Measurements from ENCODE around the gene MALAT1. TPM values are rescaled to one million over a fixed set of nuclear protein-coding genes. Genes with fewer than 3 reads are reported as not detected.

Gene MALAT1
- total RNA-seq, 1 donor from 2014 or later, result 19,443 TPM

GRCh38 chr11:65479184-65480145 is 19.4 kb upstream of the MALAT1 start:
- no peak for DNase-seq (ENCODE audit: low spot score)

GRCh38 chr11:65482306-65482850 is 16.5 kb upstream of the MALAT1 start:
- no peak for DNase-seq (ENCODE audit: low spot score)

GRCh38 chr11:65485920-65486219 is 13.0 kb upstream of the MALAT1 start:
- DNase-seq (ENCODE audit: low spot score), result no peak

GRCh38 chr11:65486570-65487466 is 12.0 kb upstream of the MALAT1 start:
- DNase-seq (ENCODE audit: low spot score), result no peak

- DNase-seq (ENCODE audit: low spot score), result peak; percentile 100
Observed at GRCh38 chr11:65487467-65488272, 11.2 kb upstream of the MALAT1 start.

- DNase-seq (ENCODE audit: low spot score), result no peak
Observed at GRCh38 chr11:65488273-65489034, 10.4 kb upstream of the MALAT1 start.

GRCh38 chr11:65489035-65489705 is 9.7 kb upstream of the MALAT1 start:
- DNase-seq (ENCODE audit: low spot score), result no peak

- no peak for DNase-seq (ENCODE audit: low spot score)
Observed at GRCh38 chr11:65489706-65490320, 9.0 kb upstream of the MALAT1 start.

- no peak for DNase-seq (ENCODE audit: low spot score)
Observed at GRCh38 chr11:65491163-65491465, 7.7 kb upstream of the MALAT1 start.

GRCh38 chr11:65491614-65492386 is 7.0 kb upstream of the MALAT1 start:
- DNase-seq (ENCODE audit: low spot score), result peak; percentile 87

GRCh38 chr11:65492387-65492636 is 6.5 kb upstream of the MALAT1 start:
- DNase-seq (ENCODE audit: low spot score), result no peak

GRCh38 chr11:65492637-65493366 is 6.0 kb upstream of the MALAT1 start:
- no peak for DNase-seq (ENCODE audit: low spot score)

GRCh38 chr11:65493367-65494176 is 5.3 kb upstream of the MALAT1 start:
- peak; percentile 90 for DNase-seq (ENCODE audit: low spot score)

- no peak for DNase-seq (ENCODE audit: low spot score)
Observed at GRCh38 chr11:65496304-65497140, 2.3 kb upstream of the MALAT1 start.

GRCh38 chr11:65497141-65498041 is 1.5 kb upstream of the MALAT1 start:
- DNase-seq (ENCODE audit: low spot score), result peak; percentile 99
